Spleen (tissue), 11 donors: ENCODE results near the gene DCUN1D4. TPM values are rescaled to one million over a fixed set of nuclear protein-coding genes. Genes with fewer than 3 reads are reported as not detected.

Experiments
- DNase-seq: peaks from one replicate; pipeline ENCODE4 v3.0.0-alpha.2; 2020
- H3K27ac ChIP-seq, 8 donors: fragments of 200-600 bp; sonication (generic) in 7 of 8; 1 replicate in 4 of 8; 2 replicates in 4 of 8; pipeline versions ENCODE4 v1.5.0 to v1.8.0; 2016 to 2021; ENCODE audit warnings: inconsistent platforms in 4 of 8, mild to moderate bottlenecking in 4 of 8, moderate library complexity in 1 of 8
- H3K27me3 ChIP-seq, 7 donors: fragments of 200-600 bp; sonication (generic) in 6 of 7; replicated peaks in 1 of 7; 1 replicate in 4 of 7; 2 replicates in 3 of 7; pipeline versions ENCODE4 v1.5.0 to v1.8.0; 2016 to 2021; ENCODE audit warnings: inconsistent platforms in 3 of 7, mild to moderate bottlenecking in 1 of 7
- H3K36me3 ChIP-seq, 6 donors: fragments of 200-600 bp; sonication (generic) in 5 of 6; 1 replicate in 4 of 6; 2 replicates in 2 of 6; pipeline versions ENCODE4 v1.5.0 to v1.8.0; 2016 to 2021; ENCODE audit warnings: inconsistent platforms in 2 of 6
- H3K4me1 ChIP-seq, 6 donors: fragments of 200-600 bp; sonication (generic) in 5 of 6; 1 replicate in 3 of 6; 2 replicates in 3 of 6; pipeline versions ENCODE4 v1.5.0 to v1.8.0; 2016 to 2021; ENCODE audit warnings: inconsistent platforms in 3 of 6
- H3K4me3 ChIP-seq, 8 donors: fragments of 200-600 bp; sonication (generic) in 7 of 8; 1 replicate in 4 of 8; 2 replicates in 4 of 8; pipeline versions ENCODE4 v1.5.0 to v1.8.0; 2016 to 2021; ENCODE audit warnings: inconsistent platforms in 4 of 8, mild to moderate bottlenecking in 4 of 8, moderate library complexity in 2 of 8
- H3K9me3 ChIP-seq, 8 donors: fragments of 200-600 bp; sonication (generic) in 7 of 8; 1 replicate in 4 of 8; 2 replicates in 4 of 8; pipeline versions ENCODE4 v1.5.0 to v1.8.0; 2016 to 2021; ENCODE audit warnings: inconsistent platforms in 4 of 8
- POLR2A ChIP-seq, 3 donors: fragments of 450-650 bp; IDR thresholded peaks; one replicate each; pipeline ENCODE4 v1.5.1; 2017; ENCODE audit warnings: antibody characterized with exemption in 3 of 3, mild to moderate bottlenecking in 1 of 3
- POLR2AphosphoS5 ChIP-seq, 3 donors: sonication (generic); formaldehyde crosslinking; IDR thresholded peaks; one replicate each; pipeline ENCODE4 v1.5.1; 2017; ENCODE audit warnings: antibody characterized with exemption in 3 of 3
- WGBS, 5 donors: extraction: QIAGEN DNeasy Blood & Tissue Kit in 3 of 5; methylation state at CpG; one replicate each; pipeline versions ENCODE4 v1.1.5 to v1.1.7; 2013 to 2018; 5-methylcytosine and 5-hydroxymethylcytosine counted together
- intact Hi-C: fragments of 100-400 bp; cut with DNase I; formaldehyde crosslinking; loops from one replicate; pipeline ENCODE4 v1.15.0; 2023; ENCODE audit warnings: low total_unique reads
- polyA plus RNA-seq, 3 donors: library from polyadenylated mRNA; stranded (reverse); fragments of 200-250 nt; gene quantifications; one replicate each; pipeline ENCODE4 v1.2.1, GENCODE V29; 2013
- total RNA-seq, 7 donors: library from RNA; depleted of rRNA in 3 of 7; stranded (reverse); fragments of >200 nt in 3 of 7; fragmentation: NEBNext Ultra II Directional in 4 of 7; extraction: Animal tissue kit (Norgen Biotek cat#: 25700) in 4 of 7; gene quantifications; one replicate each; pipeline versions ENCODE4 v1.1.0 to v1.2.1, GENCODE V29; 2016 to 2021
- TF ChIP-seq, protein P1 (sequence below), 11 experiments: fragments of 200-600 bp in 7 of 11; fragments of 450-650 bp in 4 of 11; sonication (generic) in 4 of 11; IDR thresholded peaks in 8 of 11; conservative IDR thresholded peaks in 3 of 11; 1 replicate in 7 of 11; 2 replicates in 4 of 11; pipeline versions ENCODE4 v1.4.0 to v1.8.0; 2016 to 2021; ENCODE audit warnings: antibody characterized with exemption in 11 of 11, inconsistent platforms in 4 of 11, mild to moderate bottlenecking in 1 of 11
- donor health status: healthy with polysubstance abuse.
- donor health status: DM: no; HTN: no; CAD: no; lungs with moderate emphysema.
- donor health status: DM: no; HTN: no; CAD: no.
- donor health status: Bipolar disorder and iron deficiency.
- donor health status: healthy.
- donor health status: DM: no; HTN: no; CAD: no.
- donor health status: DM: yes; HTN: yes; CAD: no.

DCUN1D4 gene
- total and polyA plus RNA-seq, 10 donors = 10.8 to 59.8 (median 43.7) TPM

DNA sequence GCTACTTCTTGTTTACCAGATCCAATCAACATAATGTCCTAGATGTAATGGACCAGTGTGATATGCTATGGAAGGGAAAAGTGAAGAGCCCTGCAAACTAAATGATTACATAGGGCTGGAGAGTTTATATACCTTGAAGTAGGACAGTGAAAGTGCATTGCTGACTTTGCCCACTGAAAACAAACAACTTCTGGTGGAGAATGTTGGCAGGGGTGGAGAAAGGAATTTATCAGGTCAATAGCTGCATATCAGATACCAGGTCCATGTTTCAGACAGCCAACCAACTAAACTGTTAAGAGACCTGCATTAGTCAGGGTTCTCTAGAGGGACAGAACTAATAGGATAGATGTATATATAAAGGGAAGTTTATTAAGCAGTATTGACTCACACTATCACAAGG is 82.4 kb downstream of the DCUN1D4 start:
- intact Hi-C loops = no loop called here
- no peaks in the 10 kb centered on the region for H3K36me3 ChIP-seq
- H3K9me3 ChIP-seq = peaks cover 0 to 6% (median under 1%) of the 10 kb centered on the region in 8 donors
- DNase-seq = no peak
- TF ChIP-seq POLR2A (IDR thresholded peaks at IDR 0.05) = no peak
- TF ChIP-seq, protein P1, sequence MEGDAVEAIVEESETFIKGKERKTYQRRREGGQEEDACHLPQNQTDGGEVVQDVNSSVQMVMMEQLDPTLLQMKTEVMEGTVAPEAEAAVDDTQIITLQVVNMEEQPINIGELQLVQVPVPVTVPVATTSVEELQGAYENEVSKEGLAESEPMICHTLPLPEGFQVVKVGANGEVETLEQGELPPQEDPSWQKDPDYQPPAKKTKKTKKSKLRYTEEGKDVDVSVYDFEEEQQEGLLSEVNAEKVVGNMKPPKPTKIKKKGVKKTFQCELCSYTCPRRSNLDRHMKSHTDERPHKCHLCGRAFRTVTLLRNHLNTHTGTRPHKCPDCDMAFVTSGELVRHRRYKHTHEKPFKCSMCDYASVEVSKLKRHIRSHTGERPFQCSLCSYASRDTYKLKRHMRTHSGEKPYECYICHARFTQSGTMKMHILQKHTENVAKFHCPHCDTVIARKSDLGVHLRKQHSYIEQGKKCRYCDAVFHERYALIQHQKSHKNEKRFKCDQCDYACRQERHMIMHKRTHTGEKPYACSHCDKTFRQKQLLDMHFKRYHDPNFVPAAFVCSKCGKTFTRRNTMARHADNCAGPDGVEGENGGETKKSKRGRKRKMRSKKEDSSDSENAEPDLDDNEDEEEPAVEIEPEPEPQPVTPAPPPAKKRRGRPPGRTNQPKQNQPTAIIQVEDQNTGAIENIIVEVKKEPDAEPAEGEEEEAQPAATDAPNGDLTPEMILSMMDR (IDR thresholded peaks at IDR 0.05 in 8 of 11, conservative IDR thresholded peaks at IDR 0.05 in 3 of 11) = no peak
- no peak for TF ChIP-seq POLR2AphosphoS5 (IDR thresholded peaks at IDR 0.05)
- no peak overlapping the region for H3K27ac ChIP-seq
- H3K27me3 ChIP-seq = peaks cover 0 to 3% (median 0%) of the 10 kb centered on the region in 7 donors
- H3K4me3 ChIP-seq = no peak overlapping the region
- H3K4me1 ChIP-seq = no peaks in the 10 kb centered on the region

- intact Hi-C loops = no loop called here
- 74 to 83% (median 81%) methylated on average over 1 of the region's 1 CpG for WGBS, 5 donors
- H3K4me1 ChIP-seq = no peaks in the 10 kb centered on the region
These were observed 87.6 kb downstream of the DCUN1D4 start for GRCh38 chr4:51930557-51930956.

GRCh38 chr4:51931461-51931860 is 88.5 kb downstream of the DCUN1D4 start:
- H3K36me3 ChIP-seq = no peaks in the 10 kb centered on the region
- H3K27me3 ChIP-seq = peaks cover 0 to 3% (median 0%) of the 10 kb centered on the region in 7 donors
- no peaks in the 10 kb centered on the region for H3K9me3 ChIP-seq
- H3K4me1 ChIP-seq = no peaks in the 10 kb centered on the region
- H3K27ac ChIP-seq = no peak overlapping the region
- intact Hi-C loops = no loop called here
- DNase-seq = no peak
- H3K4me3 ChIP-seq = no peak overlapping the region
- TF ChIP-seq POLR2AphosphoS5 (IDR thresholded peaks at IDR 0.05) = no peak
- TF ChIP-seq, protein P1 (IDR thresholded peaks at IDR 0.05 in 8 of 11, conservative IDR thresholded peaks at IDR 0.05 in 3 of 11) = no peak
- TF ChIP-seq POLR2A (IDR thresholded peaks at IDR 0.05) = no peak

More at GRCh38 chr4:51930557-51930956, 87.6 kb downstream of the DCUN1D4 start:
- H3K9me3 ChIP-seq = no peaks in the 10 kb centered on the region
- no peak overlapping the region for H3K4me3 ChIP-seq
- TF ChIP-seq POLR2AphosphoS5 (IDR thresholded peaks at IDR 0.05) (no peak), POLR2A (IDR thresholded peaks at IDR 0.05) (no peak)
- TF ChIP-seq, protein P1 (IDR thresholded peaks at IDR 0.05 in 8 of 11, conservative IDR thresholded peaks at IDR 0.05 in 3 of 11) = no peak
- no peaks in the 10 kb centered on the region for H3K36me3 ChIP-seq
- H3K27me3 ChIP-seq = peaks cover 0 to 3% (median 0%) of the 10 kb centered on the region in 7 donors
- H3K27ac ChIP-seq = no peak overlapping the region
- no peak for DNase-seq

- DNase-seq = no peak
- Histone ChIP-seq H3K4me1 (no peaks in the 10 kb centered on the region), H3K36me3 (no peaks in the 10 kb centered on the region), H3K4me3 (no peak overlapping the region), H3K27ac (no peak overlapping the region), H3K9me3 (no peaks in the 10 kb centered on the region), H3K27me3 (peaks cover 0 to 3% (median 0%) of the 10 kb centered on the region in 7 donors)
- TF ChIP-seq, protein P1 (IDR thresholded peaks at IDR 0.05 in 8 of 11, conservative IDR thresholded peaks at IDR 0.05 in 3 of 11) = no peak
- TF ChIP-seq POLR2A (IDR thresholded peaks at IDR 0.05) (no peak), POLR2AphosphoS5 (IDR thresholded peaks at IDR 0.05) (no peak)
- 15 to 30% (median 21%) methylated on average over 2 of the region's 2 CpGs for WGBS, 5 donors
- intact Hi-C loops = no loop called here
These were observed 89.3 kb downstream of the DCUN1D4 start for GRCh38 chr4:51932261-51932660.
